Endothelial cell of umbilical vein (primary cell): ENCODE data around the gene FAM120AOS.

ENCODE experiments used
- CTCF ChIP-seq, 2 donors: IDR thresholded peaks; 1 replicate in 1 of 2; 2 replicates in 1 of 2; pipeline ENCODE4 v1.5.1; 2011; ENCODE audit warnings: low read length in 2 of 2, mild to moderate bottlenecking in 2 of 2, moderate library complexity in 2 of 2, control low read depth in 1 of 2, inconsistent platforms in 1 of 2, low read depth in 1 of 2; ENCODE audit not compliant: insufficient read depth in 1 of 2; ENCODE audit errors: extremely low read depth in 1 of 2
- EZH2 ChIP-seq: IDR thresholded peaks from 2 replicates; pipeline ENCODE4 v1.6.1; 2012; ENCODE audit warnings: borderline replicate concordance, low read depth, mild to moderate bottlenecking, moderate library complexity, low read length, inconsistent platforms; ENCODE audit not compliant: severe bottlenecking
- FOS ChIP-seq: IDR thresholded peaks from 2 replicates; pipeline ENCODE4 v1.6.1; 2011; ENCODE audit warnings: mild to moderate bottlenecking, low read length, moderate library complexity, borderline replicate concordance; ENCODE audit not compliant: insufficient read depth
- GATA2 ChIP-seq: IDR thresholded peaks from 2 replicates; pipeline ENCODE4 v1.7.0; 2011; ENCODE audit warnings: low read depth, mild to moderate bottlenecking, moderate library complexity, mixed read lengths, low read length; ENCODE audit not compliant: insufficient read length, insufficient read depth
- MAX ChIP-seq: IDR thresholded peaks from 2 replicates; pipeline ENCODE4 v1.6.1; 2011; ENCODE audit not compliant: insufficient read depth, insufficient read length
- MYC ChIP-seq: IDR thresholded peaks from one replicate; pipeline ENCODE4 v1.6.1; 2011; ENCODE audit warnings: mild to moderate bottlenecking, low read depth, low read length
- POLR2A ChIP-seq: IDR thresholded peaks from 2 replicates; pipeline ENCODE4 v1.6.1; 2012; ENCODE audit warnings: low read depth, mild to moderate bottlenecking, control low read depth, low read length
- POLR2AphosphoS5 ChIP-seq: IDR thresholded peaks from 2 replicates; pipeline ENCODE4 v1.6.1; 2012; ENCODE audit warnings: low read depth, mild to moderate bottlenecking, control low read depth, low read length, moderate library complexity; ENCODE audit not compliant: insufficient read depth

GRCh38 chr9:93464876-93465275, 11.5 kb upstream of the FAM120AOS start:
- TF ChIP-seq CTCF (IDR thresholded peaks at IDR 0.05; ENCODE audit: extremely low read depth in 1 of 2, insufficient read depth in 1 of 2, low read depth in 1 of 2, low read length in 2 of 2) (no peak), EZH2 (no peak), POLR2A (no peak), FOS (no peak), MAX (no peak), MYC (no peak), POLR2AphosphoS5 (no peak), GATA2 (no peak)
